K562 (cell line): ENCODE data around the gene THRSP. TPM values are rescaled to one million over a fixed set of nuclear protein-coding genes. Genes with fewer than 3 reads are reported as not detected.

Experiments used
- ARID2 ChIP-seq: fragments of 450-650 bp; IDR thresholded peaks from 2 replicates; pipeline ENCODE4 v1.6.1; 2017; ENCODE audit warnings: antibody characterized with exemption, mild to moderate bottlenecking
- ETV1 ChIP-seq: fragments of 450-650 bp; conservative IDR thresholded peaks from 2 replicates; pipeline ENCODE4 v1.6.1; 2016; ENCODE audit warnings: missing genetic modification characterization, control low read depth, low read depth, missing compliant biosample characterization
- HNRNPLL ChIP-seq: fragments of 200-400 bp; formaldehyde crosslinking; IDR thresholded peaks from 2 replicates; pipeline ENCODE4 v1.6.1; 2017; ENCODE audit warnings: low read length, low read depth, mild to moderate bottlenecking; ENCODE audit not compliant: poor library complexity, severe bottlenecking
- IFI16 ChIP-seq: fragments of 250-450 bp; sonication (Bioruptor Pico); IDR thresholded peaks from 2 replicates; pipeline ENCODE4 v2.1.2; 2022; ENCODE audit warnings: mild to moderate bottlenecking, inconsistent platforms
- JUND ChIP-seq, 2 experiments: IDR thresholded peaks; 2 replicates in 1 of 2; 3 replicates in 1 of 2; pipeline ENCODE4 v1.6.1; 2011; ENCODE audit warnings: borderline replicate concordance in 2 of 2, low read depth in 2 of 2, low read length in 2 of 2, improper control_type of control experiment in 1 of 2, missing biosample characterization in 1 of 2, missing genetic modification characterization in 1 of 2, missing genetic modification reagents in 1 of 2
- KLF6 ChIP-seq: fragments of 250-450 bp; sonication (Bioruptor Pico); IDR thresholded peaks from 2 replicates; pipeline ENCODE4 v1.4.0; 2020; ENCODE audit warnings: mild to moderate bottlenecking, moderate library complexity, borderline replicate concordance
- NRF1 ChIP-seq, 2 experiments: fragments of 450-650 bp; IDR thresholded peaks in 1 of 2; conservative IDR thresholded peaks in 1 of 2; 2 replicates each; pipeline ENCODE4 v1.6.1; 2014; ENCODE audit warnings: mild to moderate bottlenecking in 2 of 2
- RHOXF2B ChIP-seq: fragments of 250-450 bp; sonication (Bioruptor Pico); conservative IDR thresholded peaks from 2 replicates; pipeline ENCODE4 v1.5.1; 2021
- SPI1 ChIP-seq: IDR thresholded peaks from 2 replicates; pipeline ENCODE4 v1.6.1; 2011; ENCODE audit warnings: low read depth, low read length, control low read depth, borderline replicate concordance
- TAF1 ChIP-seq: IDR thresholded peaks from 2 replicates; pipeline ENCODE4 v1.6.1; 2011; ENCODE audit warnings: mild to moderate bottlenecking, low read length, moderate library complexity; ENCODE audit not compliant: insufficient read depth, control insufficient read depth, severe bottlenecking; ENCODE audit errors: extremely low read depth
- ZNF316 ChIP-seq: fragments of 450-650 bp; IDR thresholded peaks from 2 replicates; pipeline ENCODE4 v1.6.1; 2016
- ZNF41 ChIP-seq: fragments of 250-450 bp; sonication (Bioruptor Pico); conservative IDR thresholded peaks from 2 replicates; pipeline ENCODE4 v1.4.0; 2020; ENCODE audit warnings: mild to moderate bottlenecking
- polyA plus RNA-seq, 8 experiments: library from polyadenylated mRNA; depleted of rRNA in 4 of 8; stranded (reverse) in 5 of 8; unstranded in 3 of 8; fragments of >200 nt; fragmentation: Nextera tagmentation in 2 of 8; fragmentation: Illumina TruSeq in 1 of 8; extraction: Ambion mirVana in 2 of 8; extraction: Trizol in 1 of 8; gene quantifications; 2 replicates each; pipeline versions ENCODE4 v1.2.1 to v1.2.3, GENCODE V29; 2011 to 2014; ENCODE audit warnings: inconsistent platforms in 1 of 8, missing spikeins in 1 of 8
- total RNA-seq, 7 experiments: library from RNA; depleted of rRNA in 6 of 7; stranded (reverse); fragments of >200 nt in 6 of 7; fragmentation: Illumina TruSeq in 2 of 7; extraction: Trizol in 2 of 7; gene quantifications; 2 replicates each; pipeline versions ENCODE4 v1.2.1 to v1.2.3, GENCODE V29; 2011 to 2021; ENCODE audit warnings: low replicate concordance in 1 of 7
- TF ChIP-seq, protein P1 (sequence below), 3 experiments: fragments of 200-800 bp in 1 of 3; fragments of 250-450 bp in 1 of 3; fragments of 450-650 bp in 1 of 3; sonication (Bioruptor Pico) in 1 of 3; sonication (Bioruptor generic) in 1 of 3; formaldehyde crosslinking in 1 of 3; IDR thresholded peaks; 2 replicates each; pipeline versions ENCODE4 v1.6.1 to v1.8.0; 2016 to 2022; ENCODE audit warnings: mild to moderate bottlenecking in 2 of 3, missing genetic modification characterization in 2 of 3, missing compliant biosample characterization in 1 of 3, moderate library complexity in 1 of 3
- TF ChIP-seq, protein P2 (sequence below): fragments of 450-650 bp; IDR thresholded peaks from 2 replicates; pipeline ENCODE4 v1.6.1; 2016; ENCODE audit warnings: antibody characterized with exemption
- TF ChIP-seq, protein P3 (sequence below): sonication (generic); formaldehyde crosslinking; IDR thresholded peaks from 2 replicates; pipeline ENCODE4 v1.8.0; 2023; ENCODE audit warnings: mild to moderate bottlenecking, missing genetic modification reagents
- TF ChIP-seq, protein P4 (sequence below): sonication (generic); formaldehyde crosslinking; IDR thresholded peaks from 2 replicates; pipeline ENCODE4 v1.8.0; 2022; ENCODE audit warnings: missing genetic modification reagents, mild to moderate bottlenecking, borderline replicate concordance

Gene THRSP
- total and polyA plus RNA-seq, 9 of the 15 experiments (the other 6 are each of a cell fraction or from before 2014, with no cell fraction given), result 0.23 to 0.56 (median 0.31) TPM; not detected in 2

DNA sequence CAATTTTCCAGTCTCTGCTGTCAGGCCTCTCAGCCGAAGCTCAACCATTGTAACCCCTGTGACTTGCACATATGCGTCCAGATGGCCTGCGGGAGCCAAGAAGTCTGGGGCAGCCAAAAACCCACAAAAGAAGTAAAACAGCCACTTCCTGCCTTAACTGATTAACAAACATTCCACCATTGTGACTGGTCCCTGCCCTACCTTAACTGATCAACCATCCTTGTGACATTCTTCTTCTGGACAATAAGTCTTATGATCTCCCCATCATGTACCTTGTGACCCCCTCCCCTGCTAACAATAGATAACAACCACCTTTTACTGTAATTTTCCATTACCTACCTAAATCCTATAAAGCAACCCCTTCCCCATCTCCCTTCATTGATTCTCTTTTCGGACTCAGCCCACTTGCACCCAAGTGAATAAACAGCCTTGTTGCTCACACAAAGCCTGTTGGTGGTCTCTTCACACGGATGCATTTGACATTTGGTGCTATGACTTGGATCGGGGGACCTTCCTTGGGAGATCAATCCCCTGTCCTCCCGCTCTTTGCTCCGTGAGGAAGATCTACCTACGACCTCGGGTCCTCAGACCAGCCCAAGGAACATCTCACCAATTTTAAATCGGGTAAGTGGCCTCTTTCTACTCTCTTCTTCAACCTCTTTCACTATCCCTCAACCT lies 17.3 kb downstream of the THRSP start (continued):
- TF ChIP-seq, protein P1, sequence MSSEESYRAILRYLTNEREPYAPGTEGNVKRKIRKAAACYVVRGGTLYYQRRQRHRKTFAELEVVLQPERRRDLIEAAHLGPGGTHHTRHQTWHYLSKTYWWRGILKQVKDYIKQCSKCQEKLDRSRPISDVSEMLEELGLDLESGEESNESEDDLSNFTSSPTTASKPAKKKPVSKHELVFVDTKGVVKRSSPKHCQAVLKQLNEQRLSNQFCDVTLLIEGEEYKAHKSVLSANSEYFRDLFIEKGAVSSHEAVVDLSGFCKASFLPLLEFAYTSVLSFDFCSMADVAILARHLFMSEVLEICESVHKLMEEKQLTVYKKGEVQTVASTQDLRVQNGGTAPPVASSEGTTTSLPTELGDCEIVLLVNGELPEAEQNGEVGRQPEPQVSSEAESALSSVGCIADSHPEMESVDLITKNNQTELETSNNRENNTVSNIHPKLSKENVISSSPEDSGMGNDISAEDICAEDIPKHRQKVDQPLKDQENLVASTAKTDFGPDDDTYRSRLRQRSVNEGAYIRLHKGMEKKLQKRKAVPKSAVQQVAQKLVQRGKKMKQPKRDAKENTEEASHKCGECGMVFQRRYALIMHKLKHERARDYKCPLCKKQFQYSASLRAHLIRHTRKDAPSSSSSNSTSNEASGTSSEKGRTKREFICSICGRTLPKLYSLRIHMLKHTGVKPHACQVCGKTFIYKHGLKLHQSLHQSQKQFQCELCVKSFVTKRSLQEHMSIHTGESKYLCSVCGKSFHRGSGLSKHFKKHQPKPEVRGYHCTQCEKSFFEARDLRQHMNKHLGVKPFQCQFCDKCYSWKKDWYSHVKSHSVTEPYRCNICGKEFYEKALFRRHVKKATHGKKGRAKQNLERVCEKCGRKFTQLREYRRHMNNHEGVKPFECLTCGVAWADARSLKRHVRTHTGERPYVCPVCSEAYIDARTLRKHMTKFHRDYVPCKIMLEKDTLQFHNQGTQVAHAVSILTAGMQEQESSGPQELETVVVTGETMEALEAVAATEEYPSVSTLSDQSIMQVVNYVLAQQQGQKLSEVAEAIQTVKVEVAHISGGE (CRISPR knock-in tag; IDR thresholded peaks at IDR 0.05), result no peak
- TF ChIP-seq, protein P2, sequence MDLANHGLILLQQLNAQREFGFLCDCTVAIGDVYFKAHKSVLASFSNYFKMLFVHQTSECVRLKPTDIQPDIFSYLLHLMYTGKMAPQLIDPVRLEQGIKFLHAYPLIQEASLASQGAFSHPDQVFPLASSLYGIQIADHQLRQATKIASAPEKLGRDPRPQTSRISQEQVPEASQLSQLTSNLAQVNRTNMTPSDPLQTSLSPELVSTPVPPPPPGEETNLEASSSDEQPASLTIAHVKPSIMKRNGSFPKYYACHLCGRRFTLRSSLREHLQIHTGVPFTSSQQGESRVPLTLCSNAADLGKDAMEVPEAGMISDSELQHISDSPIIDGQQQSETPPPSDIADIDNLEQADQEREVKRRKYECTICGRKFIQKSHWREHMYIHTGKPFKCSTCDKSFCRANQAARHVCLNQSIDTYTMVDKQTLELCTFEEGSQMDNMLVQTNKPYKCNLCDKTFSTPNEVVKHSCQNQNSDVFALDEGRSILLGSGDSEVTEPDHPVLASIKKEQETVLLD, result no peak
- TF ChIP-seq NRF1 (conservative IDR thresholded peaks at IDR 0.05 in 1 of 2, IDR thresholded peaks at IDR 0.05 in 1 of 2) (0 out of 4 replicates have a peak, but pooled peaks of 1 of the 2 experiments have one; percentile 30), SPI1 (peak; percentile 60; the same call in 1 of the 2 replicates), ZNF316 (peak; percentile 49; the same call in 1 of the 2 replicates), RHOXF2B (CRISPR knock-in tag) (0 out of 2 replicates have a peak, but pooled peaks have one; percentile 8), TAF1 (peak; percentile 51), ZNF41 (CRISPR knock-in tag) (no peak), IFI16 (CRISPR knock-in tag) (no peak), ARID2 (0 out of 2 replicates have a peak, but pooled peaks have one; percentile 11), KLF6 (CRISPR knock-in tag) (0 out of 2 replicates have a peak, but pooled peaks have one; percentile 59), HNRNPLL (no peak), JUND (IDR thresholded peaks at IDR 0.05; ENCODE audit: borderline replicate concordance, low read depth, low read length) (peak; percentile 70; the same call in 1 of the 2 replicates), JUND (tag; IDR thresholded peaks at IDR 0.05; ENCODE audit: borderline replicate concordance, low read depth, low read length) (peak; percentile 27; the same call in 1 of the 3 replicates), ETV1 (peak; percentile 86)
- TF ChIP-seq, protein P3, sequence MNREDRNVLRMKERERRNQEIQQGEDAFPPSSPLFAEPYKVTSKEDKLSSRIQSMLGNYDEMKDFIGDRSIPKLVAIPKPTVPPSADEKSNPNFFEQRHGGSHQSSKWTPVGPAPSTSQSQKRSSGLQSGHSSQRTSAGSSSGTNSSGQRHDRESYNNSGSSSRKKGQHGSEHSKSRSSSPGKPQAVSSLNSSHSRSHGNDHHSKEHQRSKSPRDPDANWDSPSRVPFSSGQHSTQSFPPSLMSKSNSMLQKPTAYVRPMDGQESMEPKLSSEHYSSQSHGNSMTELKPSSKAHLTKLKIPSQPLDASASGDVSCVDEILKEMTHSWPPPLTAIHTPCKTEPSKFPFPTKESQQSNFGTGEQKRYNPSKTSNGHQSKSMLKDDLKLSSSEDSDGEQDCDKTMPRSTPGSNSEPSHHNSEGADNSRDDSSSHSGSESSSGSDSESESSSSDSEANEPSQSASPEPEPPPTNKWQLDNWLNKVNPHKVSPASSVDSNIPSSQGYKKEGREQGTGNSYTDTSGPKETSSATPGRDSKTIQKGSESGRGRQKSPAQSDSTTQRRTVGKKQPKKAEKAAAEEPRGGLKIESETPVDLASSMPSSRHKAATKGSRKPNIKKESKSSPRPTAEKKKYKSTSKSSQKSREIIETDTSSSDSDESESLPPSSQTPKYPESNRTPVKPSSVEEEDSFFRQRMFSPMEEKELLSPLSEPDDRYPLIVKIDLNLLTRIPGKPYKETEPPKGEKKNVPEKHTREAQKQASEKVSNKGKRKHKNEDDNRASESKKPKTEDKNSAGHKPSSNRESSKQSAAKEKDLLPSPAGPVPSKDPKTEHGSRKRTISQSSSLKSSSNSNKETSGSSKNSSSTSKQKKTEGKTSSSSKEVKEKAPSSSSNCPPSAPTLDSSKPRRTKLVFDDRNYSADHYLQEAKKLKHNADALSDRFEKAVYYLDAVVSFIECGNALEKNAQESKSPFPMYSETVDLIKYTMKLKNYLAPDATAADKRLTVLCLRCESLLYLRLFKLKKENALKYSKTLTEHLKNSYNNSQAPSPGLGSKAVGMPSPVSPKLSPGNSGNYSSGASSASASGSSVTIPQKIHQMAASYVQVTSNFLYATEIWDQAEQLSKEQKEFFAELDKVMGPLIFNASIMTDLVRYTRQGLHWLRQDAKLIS (CRISPR knock-in tag), result 0 out of 2 replicates have a peak, but pooled peaks have one; percentile 64
- TF ChIP-seq, protein P4, sequence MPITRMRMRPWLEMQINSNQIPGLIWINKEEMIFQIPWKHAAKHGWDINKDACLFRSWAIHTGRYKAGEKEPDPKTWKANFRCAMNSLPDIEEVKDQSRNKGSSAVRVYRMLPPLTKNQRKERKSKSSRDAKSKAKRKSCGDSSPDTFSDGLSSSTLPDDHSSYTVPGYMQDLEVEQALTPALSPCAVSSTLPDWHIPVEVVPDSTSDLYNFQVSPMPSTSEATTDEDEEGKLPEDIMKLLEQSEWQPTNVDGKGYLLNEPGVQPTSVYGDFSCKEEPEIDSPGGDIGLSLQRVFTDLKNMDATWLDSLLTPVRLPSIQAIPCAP (CRISPR knock-in tag), result no peak
